ENCODE measurements around the gene RIMBP2. TPM values are rescaled to one million over a fixed set of nuclear protein-coding genes. Genes with fewer than 3 reads are reported as not detected.

RIMBP2 gene
- total RNA-seq, 5 donors from 2014 or later (not counting 1 experiment from before 2014, with no cell fraction given): 0.10 to 0.38 TPM; not detected in 3

DNA sequence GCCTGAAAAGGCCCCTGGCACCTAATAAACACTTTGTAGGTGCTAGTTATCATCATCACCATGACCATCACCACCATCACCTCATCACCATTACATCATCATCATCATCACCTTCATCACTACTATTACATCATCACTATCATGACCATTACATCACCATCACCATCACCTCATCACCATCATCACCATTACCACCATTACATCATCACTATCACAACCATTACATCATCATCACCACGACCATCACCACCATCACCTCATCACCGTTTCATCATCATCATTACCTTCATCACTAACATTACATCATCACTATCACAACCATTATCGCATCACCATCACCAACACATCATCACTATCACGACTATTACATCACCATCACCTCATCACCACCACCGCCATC is 132.8 kb downstream of the RIMBP2 start:
- no peaks in the 10 kb centered on the region for H3K27me3 Mint-ChIP-seq
- no peaks in the 10 kb centered on the region for H3K9me3 ChIP-seq
- ATAC-seq (replicated peaks in 1 of 4) (no peak), DNase-seq (no peak)
- ChIA-PET CTCF (no interaction called here), POLR2A (no interaction called here)
- peaks cover 0 to 8% (median 0%) of the 10 kb centered on the region in 3 donors for H3K9me3 Mint-ChIP-seq
- no peak overlapping the region for H3K27ac Mint-ChIP-seq
- WGBS (ENCODE audit: insufficient coverage): 78% methylated on average over 5 of the region's 5 CpGs
- no peak overlapping the region for H3K4me3 ChIP-seq (ENCODE audit: control insufficient read depth in 1 of 2, extremely low read depth in 1 of 2, low read length in 1 of 2)
- no peaks in the 10 kb centered on the region for H3K36me3 Mint-ChIP-seq
- no peak overlapping the region for H3K4me3 Mint-ChIP-seq
- no peak overlapping the region for H3K27ac ChIP-seq (ENCODE audit: low read length)
- no peaks in the 10 kb centered on the region for H3K4me1 ChIP-seq (ENCODE audit: control insufficient read depth in 1 of 2, extremely low read depth in 1 of 2, insufficient read depth in 2 of 2, low read length in 2 of 2)
- H3K4me1 Mint-ChIP-seq: no peaks in the 10 kb centered on the region
- H3K36me3 ChIP-seq (ENCODE audit: control insufficient read depth in 2 of 2, extremely low read depth in 1 of 2, insufficient read depth in 1 of 2, low read length in 1 of 2): no peaks in the 10 kb centered on the region
- no peaks in the 10 kb centered on the region for H3K27me3 ChIP-seq (replicated peaks in 1 of 2; ENCODE audit: control insufficient read depth in 2 of 2, extremely low read depth in 1 of 2, insufficient read depth in 2 of 2, low read length in 1 of 2)

DNA sequence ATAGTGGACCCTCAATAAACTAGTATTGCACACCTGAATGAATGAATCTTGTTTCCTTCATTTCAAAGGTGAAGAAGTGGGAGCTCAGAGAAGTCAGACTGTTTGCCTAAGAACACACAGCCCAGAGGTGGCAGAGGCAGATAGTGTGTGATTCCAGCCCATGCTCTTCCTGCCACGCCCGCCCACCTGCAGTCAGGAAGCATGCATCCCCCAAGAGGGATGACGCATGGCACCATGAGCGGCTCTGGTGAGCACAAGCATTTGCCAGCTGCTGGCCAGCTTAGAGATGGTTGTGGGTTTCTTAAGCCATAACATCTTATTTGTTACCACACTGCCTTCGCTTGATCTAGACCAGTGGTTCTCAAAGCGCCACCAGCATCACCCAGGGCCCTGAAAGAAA is 133.8 kb downstream of the RIMBP2 start:
- Histone ChIP-seq H3K4me3 (ENCODE audit: control insufficient read depth in 1 of 2, extremely low read depth in 1 of 2, low read length in 1 of 2) (no peak overlapping the region), H3K27me3 (replicated peaks in 1 of 2; ENCODE audit: control insufficient read depth in 2 of 2, extremely low read depth in 1 of 2, insufficient read depth in 2 of 2, low read length in 1 of 2) (no peaks in the 10 kb centered on the region), H3K4me1 (ENCODE audit: control insufficient read depth in 1 of 2, extremely low read depth in 1 of 2, insufficient read depth in 2 of 2, low read length in 2 of 2) (no peaks in the 10 kb centered on the region), H3K36me3 (ENCODE audit: control insufficient read depth in 2 of 2, extremely low read depth in 1 of 2, insufficient read depth in 1 of 2, low read length in 1 of 2) (no peaks in the 10 kb centered on the region), H3K27ac (ENCODE audit: low read length) (no peak overlapping the region), H3K9me3 (no peaks in the 10 kb centered on the region)
- H3K4me3 Mint-ChIP-seq: no peak overlapping the region
- no peaks in the 10 kb centered on the region for H3K4me1 Mint-ChIP-seq
- no peak overlapping the region for H3K27ac Mint-ChIP-seq
- WGBS (ENCODE audit: insufficient coverage): 87% methylated on average over 2 of the region's 6 CpGs
- peaks cover 0 to 3% (median 0%) of the 10 kb centered on the region in 3 donors for H3K9me3 Mint-ChIP-seq
- ATAC-seq (replicated peaks in 1 of 4): no peak
- ChIA-PET CTCF (no interaction called here), POLR2A (no interaction called here)
- DNase-seq: no peak
- H3K36me3 Mint-ChIP-seq: no peaks in the 10 kb centered on the region
- no peaks in the 10 kb centered on the region for H3K27me3 Mint-ChIP-seq

DNA sequence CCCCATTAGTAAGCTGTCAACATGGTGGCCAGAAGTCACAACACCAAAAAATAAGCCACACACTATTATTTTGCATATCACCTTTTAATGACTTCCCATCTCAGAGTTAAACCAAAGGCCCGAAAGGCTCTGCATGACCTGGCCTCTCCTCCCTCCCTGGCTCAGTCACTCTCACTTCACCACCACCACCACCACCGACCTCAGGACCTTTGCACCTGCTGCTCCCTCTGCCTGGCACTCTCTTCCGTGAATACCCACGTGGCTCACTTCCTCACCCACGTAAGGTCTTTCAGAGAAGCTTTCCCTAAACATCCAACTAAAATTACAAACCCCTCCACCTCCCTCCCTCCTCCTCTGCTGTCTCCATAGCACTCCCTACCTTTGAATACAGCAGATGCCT is 134.3 kb downstream of the RIMBP2 start:
- no peaks in the 10 kb centered on the region for H3K36me3 Mint-ChIP-seq
- no peak for DNase-seq
- Histone ChIP-seq H3K27ac (ENCODE audit: low read length) (no peak overlapping the region), H3K9me3 (no peaks in the 10 kb centered on the region), H3K27me3 (replicated peaks in 1 of 2; ENCODE audit: control insufficient read depth in 2 of 2, extremely low read depth in 1 of 2, insufficient read depth in 2 of 2, low read length in 1 of 2) (no peaks in the 10 kb centered on the region), H3K4me1 (ENCODE audit: control insufficient read depth in 1 of 2, extremely low read depth in 1 of 2, insufficient read depth in 2 of 2, low read length in 2 of 2) (no peaks in the 10 kb centered on the region), H3K4me3 (ENCODE audit: control insufficient read depth in 1 of 2, extremely low read depth in 1 of 2, low read length in 1 of 2) (no peak overlapping the region), H3K36me3 (ENCODE audit: control insufficient read depth in 2 of 2, extremely low read depth in 1 of 2, insufficient read depth in 1 of 2, low read length in 1 of 2) (no peaks in the 10 kb centered on the region)
- no peaks in the 10 kb centered on the region for H3K27me3 Mint-ChIP-seq
- peaks cover 0 to 3% (median 0%) of the 10 kb centered on the region in 3 donors for H3K9me3 Mint-ChIP-seq
- H3K27ac Mint-ChIP-seq: no peak overlapping the region
- ChIA-PET POLR2A (no interaction called here), CTCF (no interaction called here)
- no peaks in the 10 kb centered on the region for H3K4me1 Mint-ChIP-seq
- no peak for ATAC-seq (replicated peaks in 1 of 4)
- WGBS (ENCODE audit: insufficient coverage): 70% methylated on average over 5 of the region's 5 CpGs
- no peak overlapping the region for H3K4me3 Mint-ChIP-seq

DNA sequence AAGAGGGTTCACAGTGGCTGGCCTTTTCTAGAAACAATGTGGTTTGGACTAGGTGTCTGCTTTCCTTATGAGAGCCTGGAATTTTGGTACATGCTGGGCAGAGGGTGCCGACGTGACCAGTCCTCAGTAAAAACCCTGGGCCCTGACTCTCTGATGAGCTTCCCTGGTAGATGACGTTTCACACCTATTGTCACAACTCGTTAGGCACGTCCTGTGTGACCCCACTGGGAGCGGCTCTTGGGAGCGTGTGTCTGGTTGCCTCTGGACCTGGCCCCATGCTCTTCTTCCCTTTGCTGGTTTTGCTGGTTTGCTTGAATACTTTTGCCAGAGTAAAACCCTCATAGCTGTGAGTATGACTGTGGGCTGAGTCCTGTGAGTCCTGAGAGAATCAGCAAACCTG is 136.9 kb downstream of the RIMBP2 start:
- no peaks in the 10 kb centered on the region for H3K9me3 Mint-ChIP-seq
- 80% methylated on average over 7 of the region's 7 CpGs for WGBS (ENCODE audit: insufficient coverage)
- POLR2A ChIA-PET: no interaction called here
- no peaks in the 10 kb centered on the region for H3K27me3 Mint-ChIP-seq
- Histone ChIP-seq H3K4me1 (ENCODE audit: control insufficient read depth in 1 of 2, extremely low read depth in 1 of 2, insufficient read depth in 2 of 2, low read length in 2 of 2) (no peaks in the 10 kb centered on the region), H3K9me3 (no peaks in the 10 kb centered on the region), H3K27ac (ENCODE audit: low read length) (no peak overlapping the region), H3K27me3 (replicated peaks in 1 of 2; ENCODE audit: control insufficient read depth in 2 of 2, extremely low read depth in 1 of 2, insufficient read depth in 2 of 2, low read length in 1 of 2) (no peaks in the 10 kb centered on the region), H3K4me3 (ENCODE audit: control insufficient read depth in 1 of 2, extremely low read depth in 1 of 2, low read length in 1 of 2) (no peak overlapping the region), H3K36me3 (ENCODE audit: control insufficient read depth in 2 of 2, extremely low read depth in 1 of 2, insufficient read depth in 1 of 2, low read length in 1 of 2) (no peaks in the 10 kb centered on the region)
- H3K36me3 Mint-ChIP-seq: no peaks in the 10 kb centered on the region
- CTCF ChIA-PET: no interaction called here
- ATAC-seq (replicated peaks in 1 of 4): no peak
- H3K4me3 Mint-ChIP-seq: no peak overlapping the region
- H3K4me1 Mint-ChIP-seq: no peaks in the 10 kb centered on the region
- no peak overlapping the region for H3K27ac Mint-ChIP-seq
- no peak for DNase-seq

DNA sequence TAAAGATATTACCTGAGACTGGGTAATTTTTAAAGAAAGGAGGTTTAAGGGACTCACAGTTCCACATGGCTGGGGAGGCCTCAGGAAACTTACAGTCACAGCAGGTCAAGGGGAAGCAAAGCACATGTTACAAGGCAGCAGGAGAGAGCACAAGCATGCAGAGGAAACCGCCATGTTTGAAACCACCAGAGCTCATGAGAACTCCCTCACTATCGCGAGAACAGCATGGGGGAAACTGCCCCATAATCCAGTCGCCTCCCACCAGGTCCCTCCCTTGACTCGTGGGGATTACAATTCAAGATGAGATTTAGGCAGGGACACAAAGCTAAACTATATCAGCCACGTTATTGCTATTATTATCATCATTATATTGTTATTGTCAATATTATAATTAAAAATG is 138.7 kb downstream of the RIMBP2 start:
- Mint-ChIP-seq H3K9me3 (no peaks in the 10 kb centered on the region), H3K4me1 (no peaks in the 10 kb centered on the region), H3K27me3 (no peaks in the 10 kb centered on the region), H3K4me3 (no peak overlapping the region), H3K27ac (no peak overlapping the region), H3K36me3 (no peaks in the 10 kb centered on the region)
- no peaks in the 10 kb centered on the region for H3K36me3 ChIP-seq (ENCODE audit: control insufficient read depth in 2 of 2, extremely low read depth in 1 of 2, insufficient read depth in 1 of 2, low read length in 1 of 2)
- H3K27ac ChIP-seq (ENCODE audit: low read length): no peak overlapping the region
- H3K9me3 ChIP-seq: no peaks in the 10 kb centered on the region
- ChIA-PET POLR2A (no interaction called here), CTCF (no interaction called here)
- no peak for ATAC-seq (replicated peaks in 1 of 4)
- H3K27me3 ChIP-seq (replicated peaks in 1 of 2; ENCODE audit: control insufficient read depth in 2 of 2, extremely low read depth in 1 of 2, insufficient read depth in 2 of 2, low read length in 1 of 2): no peaks in the 10 kb centered on the region
- DNase-seq: no peak
- WGBS (ENCODE audit: insufficient coverage): 93% methylated on average over 3 of the region's 6 CpGs
- H3K4me1 ChIP-seq (ENCODE audit: control insufficient read depth in 1 of 2, extremely low read depth in 1 of 2, insufficient read depth in 2 of 2, low read length in 2 of 2): no peaks in the 10 kb centered on the region
- no peak overlapping the region for H3K4me3 ChIP-seq (ENCODE audit: control insufficient read depth in 1 of 2, extremely low read depth in 1 of 2, low read length in 1 of 2)

DNA sequence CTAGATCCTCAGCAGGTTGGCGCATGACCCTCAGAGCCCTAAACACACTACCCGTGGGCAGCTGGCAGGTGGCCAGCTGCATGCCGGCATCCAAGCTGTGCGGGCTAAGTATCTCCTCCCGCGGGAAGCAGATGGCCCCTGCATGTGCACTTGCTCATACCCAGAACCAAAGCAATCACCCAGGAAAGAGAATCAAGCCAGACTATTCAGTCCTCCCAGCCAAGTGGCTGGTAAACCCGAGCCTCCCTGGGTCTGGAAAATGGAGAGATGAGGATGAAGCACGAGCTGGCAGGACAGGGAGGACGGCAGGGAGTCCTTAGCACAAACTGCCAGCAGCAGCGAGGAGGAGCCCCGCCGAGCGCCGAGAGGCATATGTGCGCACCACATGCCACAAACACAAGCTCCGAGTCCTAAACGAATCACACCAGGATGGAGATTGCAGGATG is 139.7 kb downstream of the RIMBP2 start:
- Histone ChIP-seq H3K27ac (ENCODE audit: low read length) (no peak overlapping the region), H3K27me3 (replicated peaks in 1 of 2; ENCODE audit: control insufficient read depth in 2 of 2, extremely low read depth in 1 of 2, insufficient read depth in 2 of 2, low read length in 1 of 2) (no peaks in the 10 kb centered on the region), H3K4me3 (ENCODE audit: control insufficient read depth in 1 of 2, extremely low read depth in 1 of 2, low read length in 1 of 2) (no peak overlapping the region), H3K4me1 (ENCODE audit: control insufficient read depth in 1 of 2, extremely low read depth in 1 of 2, insufficient read depth in 2 of 2, low read length in 2 of 2) (no peaks in the 10 kb centered on the region), H3K36me3 (ENCODE audit: control insufficient read depth in 2 of 2, extremely low read depth in 1 of 2, insufficient read depth in 1 of 2, low read length in 1 of 2) (no peaks in the 10 kb centered on the region), H3K9me3 (no peaks in the 10 kb centered on the region)
- Mint-ChIP-seq H3K36me3 (no peaks in the 10 kb centered on the region), H3K4me1 (no peaks in the 10 kb centered on the region), H3K4me3 (no peak overlapping the region), H3K27ac (no peak overlapping the region), H3K27me3 (no peaks in the 10 kb centered on the region), H3K9me3 (no peaks in the 10 kb centered on the region)
- DNase-seq: no peak
- ATAC-seq (replicated peaks in 1 of 4): no peak
- WGBS (ENCODE audit: insufficient coverage): 85% methylated on average over 14 of the region's 17 CpGs
- POLR2A ChIA-PET: no interaction called here
- CTCF ChIA-PET: no interaction called here

DNA sequence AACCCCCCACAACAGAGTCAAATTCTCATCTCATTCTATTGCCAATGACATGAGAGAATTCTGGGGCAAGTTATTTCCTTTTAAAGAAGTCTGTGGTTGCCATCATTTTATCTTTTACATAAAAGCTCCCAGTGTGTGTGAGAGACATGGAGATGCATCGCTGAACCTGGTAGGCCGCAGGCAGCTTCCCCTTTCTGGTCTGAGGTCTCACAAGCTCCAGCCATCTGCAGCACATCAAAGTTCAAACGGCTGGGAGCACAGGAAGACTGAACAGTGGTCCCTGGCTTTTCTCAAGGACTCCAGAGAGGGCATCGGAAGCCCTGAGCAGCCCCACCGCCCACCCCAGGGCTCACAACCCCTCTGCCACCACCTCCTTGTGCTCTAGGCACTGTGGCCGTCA is 141.7 kb downstream of the RIMBP2 start:
- ChIA-PET POLR2A (no interaction called here), CTCF (no interaction called here)
- peaks cover 0 to 3% (median 0%) of the 10 kb centered on the region in 3 donors for H3K9me3 Mint-ChIP-seq
- H3K36me3 Mint-ChIP-seq: no peaks in the 10 kb centered on the region
- DNase-seq: no peak
- WGBS (ENCODE audit: insufficient coverage): 46% methylated on average over 5 of the region's 6 CpGs
- Histone ChIP-seq H3K27ac (ENCODE audit: low read length) (no peak overlapping the region), H3K9me3 (no peaks in the 10 kb centered on the region), H3K27me3 (replicated peaks in 1 of 2; ENCODE audit: control insufficient read depth in 2 of 2, extremely low read depth in 1 of 2, insufficient read depth in 2 of 2, low read length in 1 of 2) (no peaks in the 10 kb centered on the region), H3K4me1 (ENCODE audit: control insufficient read depth in 1 of 2, extremely low read depth in 1 of 2, insufficient read depth in 2 of 2, low read length in 2 of 2) (no peaks in the 10 kb centered on the region), H3K36me3 (ENCODE audit: control insufficient read depth in 2 of 2, extremely low read depth in 1 of 2, insufficient read depth in 1 of 2, low read length in 1 of 2) (no peaks in the 10 kb centered on the region), H3K4me3 (ENCODE audit: control insufficient read depth in 1 of 2, extremely low read depth in 1 of 2, low read length in 1 of 2) (no peak overlapping the region)
- H3K4me3 Mint-ChIP-seq: no peak overlapping the region
- no peak overlapping the region for H3K27ac Mint-ChIP-seq
- no peaks in the 10 kb centered on the region for H3K4me1 Mint-ChIP-seq
- peaks cover 2% of the 10 kb centered on the region in 2 donors for H3K27me3 Mint-ChIP-seq
- ATAC-seq (replicated peaks in 1 of 4): no peak

Data from T-cell (primary cell).